Measurements from ENCODE around the gene PRSS56. TPM values are rescaled to one million over a fixed set of nuclear protein-coding genes. Genes with fewer than 3 reads are reported as not detected.

The PRSS56 gene
- total RNA-seq, 1 experiment from 2014 or later = not detected

DNA sequence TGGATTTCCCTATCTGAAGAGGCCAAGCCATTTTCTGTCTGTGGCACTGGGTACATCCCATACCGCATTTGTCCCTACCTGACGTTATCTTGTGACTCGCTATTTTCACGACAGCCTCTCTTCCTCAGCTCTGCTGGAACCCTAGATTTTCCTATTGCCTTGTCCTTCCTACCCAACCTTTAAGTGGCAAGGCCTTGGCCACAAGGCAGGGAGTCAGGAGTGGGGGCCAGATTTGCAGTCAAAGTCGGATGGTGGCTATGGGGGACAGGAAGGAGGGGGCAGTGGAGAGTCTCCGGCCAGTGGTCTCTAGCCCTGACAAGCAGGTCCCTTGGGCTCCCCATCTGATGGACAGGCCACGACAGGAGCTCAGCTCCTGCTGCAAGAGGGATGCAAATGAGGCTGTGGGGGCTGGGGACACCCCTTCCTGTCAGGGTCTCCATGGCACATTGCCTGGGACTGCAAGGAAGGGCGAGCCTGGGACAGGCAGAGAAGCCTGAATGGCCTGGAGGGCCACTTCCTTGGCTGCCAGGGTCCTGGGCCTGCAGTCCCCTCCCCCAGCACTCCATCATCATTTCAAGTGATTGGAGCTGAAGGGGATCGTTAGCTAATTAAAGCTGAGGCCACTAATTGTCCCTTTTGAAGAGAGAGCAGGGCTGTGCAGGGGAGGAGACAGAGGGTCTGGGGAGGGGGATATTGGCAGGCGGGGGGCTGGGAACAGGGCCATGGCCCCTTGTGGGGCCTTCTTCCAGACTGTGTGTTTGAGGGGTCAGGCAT, 26.3 kb upstream of the PRSS56 start:
- TF ChIP-seq, protein P1, sequence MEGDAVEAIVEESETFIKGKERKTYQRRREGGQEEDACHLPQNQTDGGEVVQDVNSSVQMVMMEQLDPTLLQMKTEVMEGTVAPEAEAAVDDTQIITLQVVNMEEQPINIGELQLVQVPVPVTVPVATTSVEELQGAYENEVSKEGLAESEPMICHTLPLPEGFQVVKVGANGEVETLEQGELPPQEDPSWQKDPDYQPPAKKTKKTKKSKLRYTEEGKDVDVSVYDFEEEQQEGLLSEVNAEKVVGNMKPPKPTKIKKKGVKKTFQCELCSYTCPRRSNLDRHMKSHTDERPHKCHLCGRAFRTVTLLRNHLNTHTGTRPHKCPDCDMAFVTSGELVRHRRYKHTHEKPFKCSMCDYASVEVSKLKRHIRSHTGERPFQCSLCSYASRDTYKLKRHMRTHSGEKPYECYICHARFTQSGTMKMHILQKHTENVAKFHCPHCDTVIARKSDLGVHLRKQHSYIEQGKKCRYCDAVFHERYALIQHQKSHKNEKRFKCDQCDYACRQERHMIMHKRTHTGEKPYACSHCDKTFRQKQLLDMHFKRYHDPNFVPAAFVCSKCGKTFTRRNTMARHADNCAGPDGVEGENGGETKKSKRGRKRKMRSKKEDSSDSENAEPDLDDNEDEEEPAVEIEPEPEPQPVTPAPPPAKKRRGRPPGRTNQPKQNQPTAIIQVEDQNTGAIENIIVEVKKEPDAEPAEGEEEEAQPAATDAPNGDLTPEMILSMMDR (IDR thresholded peaks at IDR 0.05; ENCODE audit: insufficient read depth in 1 of 2, low read depth in 1 of 2, low read length in 1 of 2, severe bottlenecking in 1 of 2, unreplicated experiment in 1 of 2) = no peak
- H3K4me1 ChIP-seq = no peaks in the 10 kb centered on the region
- no peaks in the 10 kb centered on the region for H3K27me3 ChIP-seq (replicated peaks; ENCODE audit: control insufficient read depth, insufficient read depth, low read length)
- H3K4me3 Mint-ChIP-seq (ENCODE audit: unreplicated experiment) = no peak overlapping the region
- H3K4me1 Mint-ChIP-seq (ENCODE audit: low read depth, unreplicated experiment) = no peaks in the 10 kb centered on the region
- no TSS peak for BruUV-seq (replicated peaks)
- intact Hi-C loops (cut with micrococcal nuclease; ENCODE audit: unreplicated experiment) = no loop called here
- no peak overlapping the region for H3K4me3 ChIP-seq (ENCODE audit: low read depth, low read length)
- ChIA-PET CTCF (no interaction called here), POLR2A (no interaction called here)
- H3K9me3 Mint-ChIP-seq (ENCODE audit: unreplicated experiment) = no peaks in the 10 kb centered on the region
- H3K36me3 Mint-ChIP-seq (ENCODE audit: insufficient read depth, unreplicated experiment) = no peaks in the 10 kb centered on the region
- H3K27ac Mint-ChIP-seq (ENCODE audit: unreplicated experiment) = no peak overlapping the region
- no peaks in the 10 kb centered on the region for H3K27me3 Mint-ChIP-seq (ENCODE audit: insufficient read depth, unreplicated experiment)
- H3K9me3 ChIP-seq = no peaks in the 10 kb centered on the region
- H3K36me3 ChIP-seq (ENCODE audit: control insufficient read depth, insufficient read depth, low read length) = no peaks in the 10 kb centered on the region
- DNase-seq = no peak

DNA sequence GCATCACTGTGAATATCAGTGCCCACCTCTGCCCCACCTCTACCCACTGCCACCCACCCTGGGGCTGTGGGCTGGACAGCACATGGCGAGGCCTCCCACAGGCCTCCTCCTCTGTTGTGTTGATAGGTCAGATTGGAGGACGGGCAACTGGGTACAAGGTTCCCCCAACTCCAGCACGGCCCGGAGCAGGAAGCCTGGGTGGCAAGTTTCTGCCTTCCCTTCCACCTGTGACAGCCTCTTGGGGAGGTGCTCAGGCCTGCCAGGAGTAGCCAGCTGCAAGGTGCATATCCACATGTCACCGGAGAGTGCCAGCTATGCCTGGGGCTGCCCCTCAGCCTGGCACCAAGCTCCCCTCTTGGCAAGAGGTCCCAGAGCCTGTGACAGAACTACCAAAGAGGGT, 25.6 kb upstream of the PRSS56 start:
- Histone ChIP-seq H3K4me3 (ENCODE audit: low read depth, low read length) (no peak overlapping the region), H3K36me3 (ENCODE audit: control insufficient read depth, insufficient read depth, low read length) (no peaks in the 10 kb centered on the region), H3K27me3 (replicated peaks; ENCODE audit: control insufficient read depth, insufficient read depth, low read length) (no peaks in the 10 kb centered on the region), H3K4me1 (no peaks in the 10 kb centered on the region), H3K9me3 (no peaks in the 10 kb centered on the region)
- POLR2A ChIA-PET = no interaction called here
- CTCF ChIA-PET = no interaction called here
- Mint-ChIP-seq H3K4me3 (ENCODE audit: unreplicated experiment) (no peak overlapping the region), H3K27me3 (ENCODE audit: insufficient read depth, unreplicated experiment) (no peaks in the 10 kb centered on the region), H3K27ac (ENCODE audit: unreplicated experiment) (no peak overlapping the region), H3K9me3 (ENCODE audit: unreplicated experiment) (no peaks in the 10 kb centered on the region), H3K4me1 (ENCODE audit: low read depth, unreplicated experiment) (no peaks in the 10 kb centered on the region), H3K36me3 (ENCODE audit: insufficient read depth, unreplicated experiment) (no peaks in the 10 kb centered on the region)
- no peak for DNase-seq
- TF ChIP-seq, protein P1 (IDR thresholded peaks at IDR 0.05; ENCODE audit: insufficient read depth in 1 of 2, low read depth in 1 of 2, low read length in 1 of 2, severe bottlenecking in 1 of 2, unreplicated experiment in 1 of 2) = no peak
- BruUV-seq (replicated peaks) = no TSS peak
- intact Hi-C loops (cut with micrococcal nuclease; ENCODE audit: unreplicated experiment) = no loop called here

DNA sequence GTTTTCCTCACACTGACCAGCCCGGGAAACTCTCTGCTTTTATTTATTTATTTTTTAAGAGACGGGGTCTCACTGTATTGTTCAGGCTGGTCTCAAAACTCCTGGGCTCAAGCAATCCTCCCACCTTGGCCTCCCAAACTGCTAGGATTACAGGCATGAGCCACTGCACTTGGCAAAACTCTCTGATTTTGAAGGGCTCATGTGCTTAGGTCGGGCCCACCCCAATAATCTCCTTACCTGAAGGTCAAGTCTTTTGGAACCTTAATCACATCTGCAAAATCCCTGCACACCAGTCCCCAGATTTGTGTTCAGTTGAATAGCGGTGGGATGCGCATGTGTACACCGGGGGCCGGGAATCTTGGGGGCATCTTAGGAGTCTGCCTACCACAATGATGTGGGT, 24.9 kb upstream of the PRSS56 start:
- no peak for DNase-seq
- H3K27me3 ChIP-seq (replicated peaks; ENCODE audit: control insufficient read depth, insufficient read depth, low read length) = no peaks in the 10 kb centered on the region
- Mint-ChIP-seq H3K4me1 (ENCODE audit: low read depth, unreplicated experiment) (no peaks in the 10 kb centered on the region), H3K4me3 (ENCODE audit: unreplicated experiment) (no peak overlapping the region), H3K27ac (ENCODE audit: unreplicated experiment) (no peak overlapping the region), H3K27me3 (ENCODE audit: insufficient read depth, unreplicated experiment) (no peaks in the 10 kb centered on the region), H3K36me3 (ENCODE audit: insufficient read depth, unreplicated experiment) (no peaks in the 10 kb centered on the region), H3K9me3 (ENCODE audit: unreplicated experiment) (no peaks in the 10 kb centered on the region)
- H3K4me3 ChIP-seq (ENCODE audit: low read depth, low read length) = no peak overlapping the region
- ChIA-PET CTCF (no interaction called here), POLR2A (no interaction called here)
- TF ChIP-seq, protein P1 (IDR thresholded peaks at IDR 0.05; ENCODE audit: insufficient read depth in 1 of 2, low read depth in 1 of 2, low read length in 1 of 2, severe bottlenecking in 1 of 2, unreplicated experiment in 1 of 2) = no peak
- intact Hi-C loops (cut with micrococcal nuclease; ENCODE audit: unreplicated experiment) = no loop called here
- no TSS peak for BruUV-seq (replicated peaks)
- H3K36me3 ChIP-seq (ENCODE audit: control insufficient read depth, insufficient read depth, low read length) = no peaks in the 10 kb centered on the region
- H3K4me1 ChIP-seq = no peaks in the 10 kb centered on the region
- H3K9me3 ChIP-seq = no peaks in the 10 kb centered on the region

Measured in Caco-2 (cell line).